ENCODE measurements around the gene NDUFAF4. TPM values are rescaled to one million over a fixed set of nuclear protein-coding genes. Genes with fewer than 3 reads are reported as not detected.

NDUFAF4 gene
- total RNA-seq, 1 donor from 2014 or later, result 11.3 TPM

GRCh38 chr6:96844530-96844929 is 53.2 kb downstream of the NDUFAF4 start:
- H3K4me3 ChIP-seq (ENCODE audit: low read depth, low read length), result no peak overlapping the region
- TF ChIP-seq, protein P1, sequence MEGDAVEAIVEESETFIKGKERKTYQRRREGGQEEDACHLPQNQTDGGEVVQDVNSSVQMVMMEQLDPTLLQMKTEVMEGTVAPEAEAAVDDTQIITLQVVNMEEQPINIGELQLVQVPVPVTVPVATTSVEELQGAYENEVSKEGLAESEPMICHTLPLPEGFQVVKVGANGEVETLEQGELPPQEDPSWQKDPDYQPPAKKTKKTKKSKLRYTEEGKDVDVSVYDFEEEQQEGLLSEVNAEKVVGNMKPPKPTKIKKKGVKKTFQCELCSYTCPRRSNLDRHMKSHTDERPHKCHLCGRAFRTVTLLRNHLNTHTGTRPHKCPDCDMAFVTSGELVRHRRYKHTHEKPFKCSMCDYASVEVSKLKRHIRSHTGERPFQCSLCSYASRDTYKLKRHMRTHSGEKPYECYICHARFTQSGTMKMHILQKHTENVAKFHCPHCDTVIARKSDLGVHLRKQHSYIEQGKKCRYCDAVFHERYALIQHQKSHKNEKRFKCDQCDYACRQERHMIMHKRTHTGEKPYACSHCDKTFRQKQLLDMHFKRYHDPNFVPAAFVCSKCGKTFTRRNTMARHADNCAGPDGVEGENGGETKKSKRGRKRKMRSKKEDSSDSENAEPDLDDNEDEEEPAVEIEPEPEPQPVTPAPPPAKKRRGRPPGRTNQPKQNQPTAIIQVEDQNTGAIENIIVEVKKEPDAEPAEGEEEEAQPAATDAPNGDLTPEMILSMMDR (IDR thresholded peaks at IDR 0.05; ENCODE audit: insufficient read depth, low read length, severe bottlenecking), result no peak
- no peaks in the 10 kb centered on the region for H3K27me3 ChIP-seq (ENCODE audit: control insufficient read depth, insufficient read depth, low read length)
- H3K36me3 ChIP-seq (ENCODE audit: control insufficient read depth, insufficient read depth, low read length), result no peaks in the 10 kb centered on the region
- DNase-seq (ENCODE audit: low read depth), result no peak
- FAIRE-seq, result no peak

DNA sequence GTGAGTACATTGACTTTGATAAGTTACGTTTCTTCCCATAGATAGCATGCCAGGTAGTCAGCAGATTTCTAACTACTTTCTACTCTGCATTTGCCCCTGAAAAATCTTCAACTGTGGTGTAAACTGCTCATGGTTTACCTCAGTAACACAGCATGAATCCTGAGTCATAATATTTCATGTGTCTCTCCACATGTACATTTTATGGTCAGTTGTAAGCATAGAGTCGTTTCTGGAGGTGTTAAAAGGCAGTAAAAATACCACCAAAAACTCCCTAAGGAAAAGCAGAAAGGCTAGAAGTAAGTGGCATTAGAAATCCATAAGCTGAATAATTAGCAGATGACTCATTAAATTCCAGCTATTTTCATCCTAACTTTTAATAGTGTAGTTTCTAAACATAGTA is 56.3 kb downstream of the NDUFAF4 start:
- Histone ChIP-seq H3K27me3 (ENCODE audit: control insufficient read depth, insufficient read depth, low read length) (no peaks in the 10 kb centered on the region), H3K36me3 (ENCODE audit: control insufficient read depth, insufficient read depth, low read length) (no peaks in the 10 kb centered on the region), H3K4me3 (ENCODE audit: low read depth, low read length) (no peak overlapping the region)
- TF ChIP-seq, protein P1 (IDR thresholded peaks at IDR 0.05; ENCODE audit: insufficient read depth, low read length, severe bottlenecking), result no peak
- DNase-seq (ENCODE audit: low read depth) (no peak), FAIRE-seq (no peak)

Other genes with a start within 250 kb of the NDUFAF4 start
- gene GPR63, start 60.4 kb downstream of the NDUFAF4 start, total RNA-seq, result 0.38 and 0.53 TPM in 2 replicates
- under 0.01 TPM in 1 of 2 replicates, not detected in the other for gene KLHL32, start 26.8 kb upstream of the NDUFAF4 start, total RNA-seq